ENCODE data around the gene CYSRT1.

Gene CYSRT1, protein sequence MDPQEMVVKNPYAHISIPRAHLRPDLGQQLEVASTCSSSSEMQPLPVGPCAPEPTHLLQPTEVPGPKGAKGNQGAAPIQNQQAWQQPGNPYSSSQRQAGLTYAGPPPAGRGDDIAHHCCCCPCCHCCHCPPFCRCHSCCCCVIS

DNA sequence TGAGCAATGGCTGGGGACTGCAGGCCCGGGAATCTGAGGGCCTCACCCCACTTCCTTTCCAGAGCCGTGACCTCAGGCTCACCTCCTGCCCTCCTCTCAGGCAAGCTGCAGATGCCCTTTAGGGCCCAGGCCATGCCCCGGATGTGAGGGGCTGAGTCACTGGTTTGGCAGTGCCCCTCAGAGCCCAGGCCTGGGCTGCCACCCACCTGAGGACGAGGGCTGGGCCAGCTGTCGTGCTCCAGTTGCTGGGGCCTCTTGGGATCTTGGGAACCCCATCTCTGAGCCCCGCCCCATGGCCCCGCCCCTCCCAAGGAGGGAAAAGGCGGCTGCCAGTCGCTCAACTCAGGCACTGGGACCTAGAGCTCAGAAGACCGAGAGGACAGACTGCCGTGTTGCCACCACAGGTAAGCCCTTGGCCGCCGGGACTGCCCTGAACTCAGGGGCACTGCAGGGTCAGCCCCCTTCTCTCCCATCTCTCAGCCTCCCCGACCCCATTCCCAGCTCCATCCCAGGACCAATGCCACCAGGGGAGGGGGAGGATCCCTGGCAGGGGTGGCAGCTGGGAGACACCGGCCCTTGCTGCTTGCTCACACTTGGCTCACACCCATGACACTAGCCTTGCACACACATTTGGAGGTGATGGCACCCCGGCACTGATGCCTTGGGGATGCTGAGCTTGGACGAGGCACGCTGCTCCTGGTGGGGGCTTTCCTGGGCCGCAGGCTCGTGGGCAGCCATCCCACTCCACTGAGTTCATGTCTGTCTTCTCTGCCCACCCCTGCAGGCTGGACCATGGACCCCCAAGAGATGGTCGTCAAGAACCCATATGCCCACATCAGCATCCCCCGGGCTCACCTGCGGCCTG is at the start of gene CYSRT1:
CYSRT1 (plus strand) TSS at position 345 of the 865 bp plus-strand sequence; CDS start at position 793, 448 bp downstream.
- peak; percentile 49 for DNase-seq

DNA sequence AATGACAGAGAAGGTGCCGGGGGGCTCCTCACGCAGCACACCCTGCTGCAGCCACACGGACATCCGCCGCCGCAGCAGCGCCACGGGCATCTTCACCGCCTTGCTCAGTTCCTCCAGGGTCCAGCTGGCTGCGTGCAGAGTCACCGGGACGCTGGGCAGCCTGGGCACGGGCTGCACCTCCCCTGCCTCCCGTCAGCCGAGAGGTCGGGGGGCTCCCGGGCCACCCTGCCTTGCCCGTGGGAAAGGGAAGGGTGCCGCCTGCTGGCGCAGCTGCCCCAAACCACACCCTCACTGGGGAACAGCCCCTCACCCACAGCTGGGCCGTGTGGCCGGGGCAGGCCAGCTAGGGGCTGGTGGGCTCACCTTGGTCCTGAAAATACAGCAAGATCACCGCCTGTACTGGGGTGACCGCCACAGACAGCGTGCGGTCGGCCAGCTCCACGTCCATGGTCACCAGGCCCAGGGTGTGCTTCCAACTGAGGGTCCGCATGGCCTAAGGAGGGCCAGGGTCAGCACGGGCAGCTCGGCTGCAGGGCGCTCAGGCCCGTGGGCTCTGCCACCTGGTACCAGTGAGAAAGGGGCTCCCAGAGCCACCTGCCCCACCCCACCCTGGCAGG is 49.5 kb upstream of the CYSRT1 start:
- no peak for DNase-seq

DNA sequence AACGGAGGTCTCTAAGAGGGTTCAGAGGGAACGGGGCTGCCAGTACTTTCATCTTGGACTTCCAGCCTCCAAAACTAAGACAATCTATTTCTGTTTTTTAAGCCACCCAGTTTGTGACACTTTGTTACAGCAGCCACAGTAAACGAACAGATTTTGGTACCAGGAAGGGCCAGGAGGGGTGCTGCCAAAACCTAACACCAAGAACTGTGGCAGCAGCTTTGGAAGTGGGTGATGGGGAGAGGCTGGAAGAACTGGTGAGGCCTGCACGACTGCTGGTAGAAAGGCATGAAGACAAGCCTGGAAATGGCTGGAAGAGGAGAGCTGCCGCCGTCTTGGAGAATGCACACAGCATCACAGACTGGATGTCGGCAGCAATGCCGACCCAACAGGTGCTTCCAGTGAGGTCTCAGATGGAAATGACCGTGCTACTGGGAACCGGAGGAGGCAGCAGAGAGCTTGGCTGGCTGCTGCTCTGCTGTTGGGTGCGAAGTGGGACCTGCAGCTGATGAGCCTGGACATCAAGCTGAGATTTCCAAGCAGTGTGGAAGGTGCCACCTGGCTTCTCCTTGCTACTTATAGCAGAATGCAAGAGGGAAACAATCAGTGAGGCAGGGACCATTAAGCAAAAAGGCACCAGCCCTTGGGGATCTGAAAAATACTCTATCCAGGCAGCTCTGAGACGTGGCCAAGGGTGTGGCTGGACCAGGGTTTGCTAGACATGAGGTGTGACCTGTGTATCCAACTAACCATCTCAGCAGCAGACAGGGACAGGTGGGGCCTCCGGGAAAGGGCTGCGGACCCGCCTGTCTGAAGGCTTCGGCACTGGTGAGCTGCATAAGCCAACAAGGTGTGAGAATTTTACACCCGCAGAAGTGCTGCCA is 48.4 kb upstream of the CYSRT1 start:
- peak; percentile 46 for DNase-seq

DNA sequence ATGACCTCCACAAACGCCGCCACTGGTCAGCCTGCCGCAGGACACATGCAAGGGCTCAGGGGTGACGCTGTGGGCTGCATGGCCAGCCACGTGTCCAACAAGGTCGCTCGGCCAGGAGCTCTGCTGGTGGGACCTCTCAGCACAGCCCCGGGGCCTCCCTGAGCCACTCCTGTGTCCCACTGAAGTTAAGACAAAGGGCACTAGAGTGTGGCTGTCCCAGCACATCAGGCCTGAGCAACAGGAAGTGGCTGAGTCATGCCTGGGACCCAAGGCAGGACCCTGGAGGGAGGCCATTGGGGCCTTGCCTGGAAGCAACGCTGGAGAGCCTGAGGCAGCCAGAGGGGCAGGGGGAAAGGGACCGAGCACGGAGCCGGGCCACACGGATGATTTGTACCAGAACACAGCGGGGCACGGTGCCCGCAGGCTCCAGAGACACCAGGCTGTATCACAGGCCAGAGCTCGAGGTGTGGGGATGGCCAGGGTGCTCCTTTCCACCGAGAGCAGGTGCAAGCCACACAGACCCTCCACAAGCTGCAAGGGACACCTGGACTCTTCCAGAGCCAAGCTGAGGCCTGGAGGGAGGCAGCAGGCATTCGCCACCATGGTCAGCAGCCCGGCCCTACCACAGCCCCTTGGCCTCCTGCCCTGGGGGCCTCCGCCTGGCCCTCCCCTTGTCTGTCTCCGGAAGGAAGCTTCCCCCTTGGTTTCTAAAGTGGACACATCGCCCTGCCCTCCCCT is 46.6 kb upstream of the CYSRT1 start:
- DNase-seq, result no peak

- no peak for DNase-seq
These were observed 45.9 kb upstream of the CYSRT1 start for GRCh38 chr9:137178939-137179630.

GRCh38 chr9:137179761-137180160 is 45.2 kb upstream of the CYSRT1 start:
- DNase-seq, result no peak

- DNase-seq, result no peak
These were observed 44.5 kb upstream of the CYSRT1 start for GRCh38 chr9:137180491-137180890.

DNA sequence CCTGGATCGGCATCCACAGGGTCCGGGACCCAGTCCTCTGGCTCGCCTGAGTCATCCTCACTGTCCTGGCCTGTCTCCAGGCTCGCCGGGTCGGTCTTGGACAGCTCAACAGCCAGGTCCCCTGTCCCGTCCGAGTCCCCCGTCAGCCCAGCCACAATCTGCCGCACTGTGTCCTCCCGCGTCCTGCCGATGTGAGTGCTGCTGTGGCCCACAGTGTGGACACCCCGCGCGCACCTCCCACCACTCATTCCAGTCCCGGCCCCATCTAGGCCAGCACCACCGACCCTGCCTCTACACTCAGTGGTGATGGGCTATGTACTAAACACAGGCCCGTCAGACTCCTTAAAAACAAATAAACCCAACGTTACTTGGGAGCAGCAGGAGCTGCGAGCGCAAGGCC is 43.3 kb upstream of the CYSRT1 start:
- no peak for DNase-seq

DNA sequence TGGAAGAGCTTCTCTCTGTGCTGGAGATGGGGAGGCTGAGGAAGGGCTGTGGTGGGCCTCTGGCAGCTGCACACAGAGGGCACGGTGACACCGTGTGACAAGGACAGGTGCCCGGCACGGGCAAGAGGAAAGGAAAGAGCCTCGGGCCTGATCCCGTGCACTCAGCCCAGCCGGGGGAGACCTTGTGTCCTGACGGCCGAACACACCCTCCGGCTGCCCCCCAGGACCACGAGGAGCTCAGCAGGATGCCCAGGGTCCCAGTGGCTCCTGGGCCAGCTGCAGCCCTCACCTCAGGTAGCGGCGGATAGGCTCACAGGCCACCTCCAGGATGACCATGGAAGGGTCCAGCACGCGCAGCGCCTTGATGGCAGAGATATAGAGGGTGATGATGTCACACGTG is 42.1 kb upstream of the CYSRT1 start:
- no peak for DNase-seq

DNA sequence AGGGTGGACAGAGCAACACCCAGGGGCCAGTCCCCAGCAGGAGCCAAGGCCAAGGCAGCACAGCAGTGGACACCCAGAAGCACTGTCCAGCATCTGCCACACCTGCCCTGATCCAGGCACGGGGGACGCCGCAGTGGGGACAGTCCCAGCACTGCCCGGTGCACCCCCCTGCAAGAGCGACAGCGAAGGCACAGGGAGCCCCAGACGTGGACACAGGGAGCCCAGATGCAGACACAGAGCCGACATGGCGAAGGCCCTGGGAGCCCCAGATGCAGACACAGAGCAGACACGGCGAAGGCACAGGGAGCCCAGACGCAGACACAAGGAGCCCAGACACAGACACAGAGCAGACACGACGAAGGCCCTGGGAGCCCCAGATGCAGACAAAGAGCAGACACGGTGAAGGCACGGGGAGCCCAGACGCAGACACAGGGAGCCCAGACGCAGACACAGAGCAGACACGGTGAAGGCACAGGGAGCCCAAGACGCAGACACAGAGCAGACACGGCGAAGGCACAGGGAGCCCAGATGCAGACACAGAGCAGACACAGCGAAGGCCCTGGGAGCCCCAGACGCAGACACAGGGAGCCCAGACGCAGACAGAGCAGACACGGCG is 40.9 kb upstream of the CYSRT1 start:
- DNase-seq, result no peak

GRCh38 chr9:137184881-137185660 is 39.9 kb upstream of the CYSRT1 start:
- no peak for DNase-seq

- DNase-seq, result no peak
These were observed 39.1 kb upstream of the CYSRT1 start for GRCh38 chr9:137185921-137186320.

DNA sequence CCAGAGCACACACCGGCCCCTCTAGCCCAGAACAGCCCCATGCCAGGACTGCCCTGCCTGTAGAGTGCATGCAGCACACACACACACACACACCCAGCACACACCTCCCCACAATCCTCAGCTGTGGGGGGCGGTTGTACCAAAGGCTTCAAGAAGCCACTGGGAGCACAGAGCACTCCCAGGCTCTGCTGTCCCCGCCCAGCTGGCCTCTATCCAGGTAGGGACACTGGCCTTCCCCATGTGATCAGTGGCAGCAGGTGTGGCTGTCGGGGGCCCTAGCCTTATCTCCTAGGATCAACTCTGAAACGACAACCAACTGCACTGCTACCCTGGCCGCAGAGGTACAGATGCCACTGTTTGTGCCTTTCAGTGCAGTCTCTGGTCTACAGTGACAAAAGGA is 38.6 kb upstream of the CYSRT1 start:
- no peak for DNase-seq

DNA sequence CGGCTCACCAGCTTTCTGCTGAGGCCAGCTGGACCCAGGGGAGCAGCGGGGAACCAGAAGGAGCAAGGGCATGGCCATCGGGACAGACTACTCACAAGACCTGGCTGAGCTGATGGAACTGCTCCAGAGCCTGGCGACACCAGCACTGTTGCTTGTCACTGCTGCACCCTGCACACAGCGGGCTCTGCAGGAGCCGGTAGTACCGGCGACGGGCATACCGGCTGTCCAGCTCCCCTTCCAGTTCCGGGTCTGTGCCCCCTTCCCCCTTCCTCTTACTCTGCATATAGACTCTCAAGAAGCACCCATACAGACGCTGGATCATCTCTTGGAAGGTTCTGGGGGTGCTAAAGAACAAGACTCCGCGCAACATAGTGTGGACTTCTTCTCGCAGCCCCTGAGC is 37.6 kb upstream of the CYSRT1 start:
- DNase-seq, result no peak

- DNase-seq, result no peak
These were observed 36.9 kb upstream of the CYSRT1 start for GRCh38 chr9:137188086-137188489.

- DNase-seq, result peak; percentile 95
These were observed 36.3 kb upstream of the CYSRT1 start, which contains the start of the genes ANAPC2 and SSNA1 for GRCh38 chr9:137188490-137189296. TSS of gene ANAPC2 (minus strand) at chr9:137188560. CDS start at chr9:137188532, 28 bp downstream. TSS of gene SSNA1 (plus strand) at chr9:137188676. CDS start at chr9:137188727, 51 bp downstream.

GRCh38 chr9:137189297-137190295 is 35.4 kb upstream of the CYSRT1 start:
- DNase-seq, result no peak

DNA sequence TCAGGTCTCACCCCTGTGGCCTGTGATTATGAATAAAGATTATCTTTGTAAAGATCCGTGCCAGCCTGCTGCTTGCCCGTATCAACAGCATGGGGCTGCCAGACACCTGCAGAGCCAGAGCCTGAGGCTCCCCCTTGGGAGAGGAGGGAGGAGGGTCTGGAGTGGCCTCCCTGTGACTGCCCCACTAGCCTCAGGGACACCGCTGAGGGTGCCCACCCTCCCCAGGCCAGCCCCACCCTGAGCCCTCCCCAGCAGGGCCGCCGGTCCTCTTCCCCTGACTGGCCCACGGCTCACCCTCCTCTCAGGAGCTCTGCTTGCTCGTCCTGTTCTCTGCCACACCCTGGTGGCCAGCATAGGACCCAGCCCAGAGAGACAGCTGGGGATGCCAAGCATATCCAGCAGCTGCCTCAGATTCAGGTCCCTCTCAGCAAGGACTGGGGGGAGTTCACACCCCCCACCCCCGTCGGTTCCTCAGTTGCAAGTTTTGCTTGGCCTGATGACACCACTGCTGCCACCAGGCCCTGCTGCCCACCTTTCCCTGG is 34.6 kb upstream of the CYSRT1 start:
- DNase-seq, result no peak

Data from activated CD4-positive, alpha-beta T cell treated with anti-CD3 and anti-CD28 coated beads for 48 hours (primary cell).